T-helper 2 cell treated with Interferon-gamma antibody and Interleukin-4, amounts not matched to agents 100 ng/mL and 5 ng/mL, for 36 hours (primary cell): Measurements from ENCODE around the gene TBRG1. TPM values are rescaled to one million over a fixed set of nuclear protein-coding genes. Genes with fewer than 3 reads are reported as not detected.

Source experiments
- intact Hi-C: fragments of 100-400 bp; cut with micrococcal nuclease; formaldehyde crosslinking; loops from one replicate; pipeline ENCODE4 v1.15.1; 2023
- total RNA-seq: library from RNA; stranded (reverse); gene quantifications from 2 replicates; pipeline ENCODE4 v1.2.3, GENCODE V29; 2022

Gene TBRG1
- total RNA-seq, 1 donor from 2014 or later = 36.3 TPM

- intact Hi-C loops = no loop called here
Measured at GRCh38 chr11:124612567-124613246, 10.0 kb upstream of the TBRG1 start.

GRCh38 chr11:124618863-124619262 is 3.8 kb upstream of the TBRG1 start:
- intact Hi-C loops = no loop called here

DNA sequence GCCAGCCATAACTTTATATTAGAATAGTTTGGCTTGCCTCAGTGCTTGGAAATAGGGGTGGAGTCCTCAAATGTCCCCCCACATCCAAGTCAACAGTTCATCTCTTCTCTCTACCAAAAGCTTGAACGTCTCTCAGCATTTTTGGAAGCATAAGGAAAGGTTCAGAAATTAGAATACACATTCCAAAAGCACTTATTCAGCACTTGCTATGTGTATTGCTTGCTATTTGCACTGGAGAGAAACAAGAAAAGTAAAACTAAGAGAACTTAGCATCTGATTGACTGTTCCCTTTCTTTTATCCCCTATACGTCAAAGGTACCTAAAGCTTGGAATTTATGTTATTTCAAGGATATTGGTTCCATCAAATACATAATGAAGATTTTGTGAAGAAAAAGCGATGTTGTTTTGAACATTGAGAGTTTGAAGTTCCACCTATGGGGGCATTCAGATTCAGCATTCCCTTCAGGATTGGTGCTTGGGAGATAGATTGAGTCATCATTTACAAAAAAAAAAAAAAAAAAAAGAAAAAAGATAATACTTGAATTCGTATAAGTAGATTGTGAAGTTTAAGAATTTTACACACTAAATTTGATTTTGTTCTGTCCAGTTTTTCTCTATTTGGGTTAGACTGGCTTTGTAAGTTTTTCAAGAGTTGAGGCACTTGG is 1.3 kb downstream of the TBRG1 start:
- intact Hi-C loops = loop anchor here (2.0 kb wide), 2 partner anchors 123 to 327 kb away; no protein-coding TSS in a partner anchor

DNA sequence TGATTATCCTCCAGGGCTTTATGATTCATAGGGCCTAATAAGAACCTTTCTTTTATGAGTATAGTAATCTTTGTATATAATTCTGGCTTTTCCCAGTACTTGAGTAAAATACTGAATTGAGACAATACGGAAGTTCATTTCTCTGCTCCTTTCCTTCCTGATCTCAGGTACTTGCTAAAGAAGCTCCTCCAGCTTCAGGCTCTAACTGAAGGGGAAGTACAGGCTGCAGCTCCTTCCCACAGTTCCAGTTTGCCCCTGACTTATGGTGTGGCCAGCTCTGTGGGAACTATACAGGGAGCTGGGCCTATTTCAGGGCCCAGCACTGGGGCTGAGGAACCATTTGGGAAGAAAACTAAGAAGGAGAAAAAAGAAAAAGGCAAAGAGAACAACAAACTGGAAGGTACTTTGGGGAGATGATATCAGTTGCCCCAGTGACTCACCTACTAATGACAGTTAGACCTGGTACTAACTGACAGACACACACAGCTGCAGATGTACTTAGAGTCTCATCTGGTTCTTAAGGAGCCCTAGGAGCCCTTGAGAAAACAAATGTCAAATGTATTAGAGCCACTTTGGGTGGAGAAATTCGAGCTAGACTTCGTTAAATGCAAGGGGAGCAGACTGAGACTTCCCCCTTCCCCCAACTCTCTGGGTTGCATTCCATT is 3.0 kb downstream of the TBRG1 start:
- intact Hi-C loops = no loop called here

- intact Hi-C loops = no loop called here
Measured at GRCh38 chr11:124627546-124627945, 4.9 kb downstream of the TBRG1 start.

- intact Hi-C loops = no loop called here
Measured at GRCh38 chr11:124629961-124630360, 7.3 kb downstream of the TBRG1 start.

GRCh38 chr11:124633355-124633754 is 10.7 kb downstream of the TBRG1 start:
- intact Hi-C loops = no loop called here

DNA sequence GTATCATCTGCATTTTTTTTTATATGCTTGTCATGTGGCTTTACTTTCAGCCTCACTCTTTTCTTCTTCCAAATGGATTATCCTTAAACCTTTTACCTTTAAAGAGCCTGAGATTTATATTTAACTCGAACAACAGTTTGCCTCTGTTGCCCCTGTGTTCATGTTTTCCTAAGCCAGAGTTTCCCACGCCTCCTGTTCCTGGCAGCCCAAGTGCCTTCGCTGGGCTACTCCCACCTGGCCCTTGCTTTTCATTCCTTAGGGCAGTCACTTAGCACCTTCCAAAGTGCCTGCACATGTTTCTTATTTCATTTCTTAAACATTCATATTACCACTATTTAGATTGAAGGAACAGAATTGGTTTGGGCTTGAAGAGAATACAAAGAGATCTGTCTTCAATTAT is 13.3 kb downstream of the TBRG1 start:
- intact Hi-C loops = no loop called here

GRCh38 chr11:124638500-124638899 is 15.8 kb downstream of the TBRG1 start:
- intact Hi-C loops = no loop called here

DNA sequence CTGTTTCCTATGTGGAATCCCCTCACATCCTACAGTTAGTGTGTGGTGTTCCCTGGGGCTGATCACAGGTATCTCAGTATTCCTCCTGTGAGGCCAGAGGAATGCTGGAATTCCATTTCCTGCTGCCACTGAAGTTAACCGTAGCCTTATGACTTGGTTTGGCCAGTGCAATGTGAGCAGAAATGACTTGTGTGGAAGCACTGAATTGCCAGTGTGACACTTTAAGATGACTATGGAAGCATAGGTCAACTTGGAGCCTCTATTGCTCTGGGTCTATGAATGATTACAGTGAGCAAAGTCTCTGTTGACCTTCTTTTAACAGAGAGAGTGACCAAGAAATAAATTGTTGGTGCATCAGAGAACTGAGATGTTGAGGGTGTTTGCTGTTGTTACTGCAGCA is 16.5 kb downstream of the TBRG1 start:
- intact Hi-C loops = no loop called here

DNA sequence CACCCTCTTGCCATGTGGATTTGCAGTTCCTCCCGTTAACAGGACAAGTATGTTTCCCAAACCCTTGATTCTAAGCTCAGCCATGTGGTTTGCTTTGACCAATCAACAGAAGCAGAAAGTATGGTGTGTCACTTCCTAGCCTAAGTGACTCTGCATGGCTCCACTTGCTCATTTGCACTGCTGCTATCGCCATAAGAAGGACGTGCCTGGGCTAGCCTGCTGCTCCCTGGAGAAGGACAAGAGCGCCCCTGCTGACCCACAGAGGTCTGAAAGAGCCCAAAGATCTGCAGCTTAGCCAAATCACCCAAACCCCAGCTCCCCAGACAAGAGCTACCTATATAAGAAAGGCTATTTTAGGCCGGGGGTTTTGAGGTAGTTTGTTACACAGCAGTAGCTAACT is 18.0 kb downstream of the TBRG1 start:
- intact Hi-C loops = no loop called here

- intact Hi-C loops = no loop called here
Measured at GRCh38 chr11:124642628-124643027, 20.0 kb downstream of the TBRG1 start.

GRCh38 chr11:124643042-124643604 is 20.5 kb downstream of the TBRG1 start:
- intact Hi-C loops = no loop called here

DNA sequence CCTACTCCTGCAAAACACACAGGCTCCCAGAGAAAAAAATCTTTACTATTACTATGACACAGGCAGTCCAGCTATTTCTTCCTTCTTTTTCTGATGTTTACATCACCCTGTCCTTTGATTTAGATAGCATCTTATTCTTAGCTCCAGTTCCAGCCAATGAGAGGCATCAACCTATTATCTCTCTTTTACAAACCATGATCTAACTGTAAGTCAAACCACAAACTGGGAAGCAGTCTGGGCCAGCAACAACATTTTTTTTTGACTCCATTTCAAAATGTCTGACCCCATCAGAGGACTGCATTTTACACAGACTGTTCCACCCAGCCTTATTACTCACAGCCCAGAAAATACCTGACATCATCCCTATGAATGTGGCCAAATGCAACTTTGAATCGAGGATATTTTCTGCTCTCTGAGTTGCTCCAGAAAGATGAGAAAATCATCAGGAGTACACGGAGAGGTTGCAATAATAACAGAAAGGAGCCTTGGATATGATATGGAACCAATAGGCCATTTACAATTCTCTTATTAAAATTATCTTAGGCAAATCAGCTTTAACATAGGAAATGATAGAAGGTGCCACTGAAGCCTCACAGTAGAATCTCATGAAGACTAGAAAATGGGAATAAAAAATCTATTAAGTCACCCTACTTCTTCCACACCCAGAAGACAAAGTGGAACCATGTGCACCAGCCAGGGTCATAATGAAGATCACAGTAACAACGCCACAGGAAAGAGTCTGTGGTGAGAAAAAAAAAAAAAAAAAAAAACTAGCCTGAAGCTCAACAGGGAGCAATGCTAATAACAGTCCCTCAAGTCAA is 21.2 kb downstream of the TBRG1 start:
- intact Hi-C loops = loop anchor here (1.0 to 2.0 kb wide), 3 partner anchors 25 to 223 kb away; no protein-coding TSS in a partner anchor

DNA sequence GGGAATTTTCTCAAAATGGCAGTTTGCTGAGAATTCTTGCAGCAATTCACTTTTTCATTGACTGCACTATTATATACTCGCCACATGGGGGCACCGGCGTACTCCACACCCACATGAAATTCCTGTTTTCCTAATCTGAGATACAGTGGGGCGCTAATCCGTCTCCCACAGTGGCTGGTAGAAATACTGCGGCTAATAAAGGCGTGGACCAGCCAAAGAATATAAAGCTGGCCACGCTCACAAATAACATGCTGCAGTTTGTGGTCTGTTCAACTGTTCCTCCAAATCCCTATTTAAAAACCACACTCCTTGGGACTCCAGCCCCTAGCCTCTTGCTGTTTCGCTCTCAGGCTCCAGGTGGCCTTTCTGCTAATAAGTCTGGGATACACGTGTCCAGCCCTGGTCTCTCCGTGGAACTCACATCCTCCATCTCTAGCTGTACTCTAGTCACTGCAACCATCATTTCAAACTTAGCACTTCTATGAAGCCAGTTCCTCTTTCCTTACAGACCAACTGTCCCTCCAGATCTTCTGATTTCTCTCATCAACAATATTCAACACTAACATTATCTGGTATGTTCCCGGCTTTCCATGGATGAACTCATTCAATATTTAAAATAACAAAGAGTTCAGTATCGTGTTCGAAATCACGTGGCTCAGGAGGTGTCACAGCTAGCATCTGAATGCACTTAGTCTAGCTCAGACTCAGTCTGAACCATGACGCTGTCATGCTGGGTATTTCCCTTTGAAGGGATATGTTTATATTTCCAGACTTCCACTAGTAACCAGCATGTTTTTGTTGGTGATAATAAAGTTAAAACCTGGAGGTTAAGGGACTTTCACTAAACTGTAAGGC is 22.0 kb downstream of the TBRG1 start:
- intact Hi-C loops = loop anchor here (1.0 to 2.0 kb wide), 3 partner anchors 24 to 223 kb away; no protein-coding TSS in a partner anchor

DNA sequence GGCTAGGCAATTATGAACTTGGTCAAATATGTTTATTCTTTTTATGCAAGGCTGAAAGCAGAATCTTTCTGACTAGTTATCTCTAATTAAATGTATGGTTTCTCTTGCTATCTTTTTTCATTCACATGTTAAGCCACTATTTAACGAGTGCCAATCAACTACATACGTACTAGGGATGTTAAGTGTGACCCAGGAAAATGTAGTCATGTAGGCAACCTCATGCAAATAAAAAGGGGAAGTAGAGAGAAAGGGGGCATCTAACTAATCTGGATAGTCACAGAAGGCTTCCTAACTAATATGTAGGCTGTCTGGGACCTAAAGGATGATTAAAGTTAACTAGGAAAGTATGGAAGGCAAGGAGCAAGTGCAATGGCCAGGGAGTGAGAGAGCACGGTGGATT is 23.5 kb downstream of the TBRG1 start:
- intact Hi-C loops = no loop called here

- intact Hi-C loops = no loop called here
Measured at GRCh38 chr11:124648610-124649009, 25.9 kb downstream of the TBRG1 start.

- intact Hi-C loops = no loop called here
Measured at GRCh38 chr11:124656774-124657630, 34.3 kb downstream of the TBRG1 start.

GRCh38 chr11:124657904-124658303 is 35.2 kb downstream of the TBRG1 start:
- intact Hi-C loops = no loop called here
